GM23338 (cell line): Measurements from ENCODE around the gene DMD. TPM values are rescaled to one million over a fixed set of nuclear protein-coding genes. Genes with fewer than 3 reads are reported as not detected.

Source experiments
- ATAC-seq: fragments of 200-7000 bp; cut with Tn5 transposase; 3 replicates; pipeline ENCODE4 v1.9.1; 2020
- DNase-seq: peaks from one replicate; pipeline ENCODE4 v3.0.0-alpha.2; 2015; ENCODE audit warnings: low spot score
- H2AFZ ChIP-seq: fragments of 200-600 bp; sonication (generic); 2 replicates; pipeline ENCODE4 v1.8.0; 2016; ENCODE audit warnings: antibody characterized with exemption, mild to moderate bottlenecking, moderate library complexity
- H3F3A ChIP-seq: fragments of 200-600 bp; sonication (generic); replicated peaks from 2 replicates; pipeline ENCODE4 v1.8.0; 2017; ENCODE audit warnings: antibody characterized with exemption, mixed run types, low read depth
- H3K27ac ChIP-seq: fragments of 200-600 bp; sonication (generic); 2 replicates; pipeline ENCODE4 v1.6.1; 2016; ENCODE audit warnings: low read depth
- H3K27me3 ChIP-seq: fragments of 200-600 bp; sonication (generic); 2 replicates; pipeline ENCODE4 v1.8.0; 2016; ENCODE audit warnings: mild to moderate bottlenecking, mixed run types, moderate library complexity; ENCODE audit not compliant: insufficient read depth
- H3K36me3 ChIP-seq: fragments of 200-600 bp; sonication (generic); 2 replicates; pipeline ENCODE4 v1.8.0; 2016; ENCODE audit warnings: mild to moderate bottlenecking; ENCODE audit not compliant: insufficient read depth
- H3K4me1 ChIP-seq: fragments of 200-600 bp; sonication (generic); 2 replicates; pipeline ENCODE4 v1.8.0; 2016; ENCODE audit warnings: mild to moderate bottlenecking, moderate library complexity; ENCODE audit not compliant: insufficient read depth
- H3K4me2 ChIP-seq: fragments of 200-600 bp; sonication (generic); 2 replicates; pipeline ENCODE4 v1.7.1; 2017; ENCODE audit warnings: mixed run types
- H3K4me3 ChIP-seq: fragments of 200-600 bp; sonication (generic); 2 replicates; pipeline ENCODE4 v1.6.1; 2016; ENCODE audit warnings: mixed run types
- H3K79me2 ChIP-seq: fragments of 200-600 bp; sonication (generic); replicated peaks from 2 replicates; pipeline ENCODE4 v1.8.0; 2017; ENCODE audit warnings: mild to moderate bottlenecking; ENCODE audit not compliant: insufficient read depth
- H3K9me2 ChIP-seq: fragments of 200-600 bp; sonication (generic); 2 replicates; pipeline ENCODE4 v1.8.0; 2017; ENCODE audit not compliant: insufficient read depth
- H4K20me1 ChIP-seq: fragments of 200-600 bp; sonication (generic); replicated peaks from 2 replicates; pipeline ENCODE4 v1.8.0; 2017; ENCODE audit warnings: mild to moderate bottlenecking; ENCODE audit not compliant: insufficient read depth
- H3K27ac Mint-ChIP-seq: 2 replicates; pipeline ENCODE4 v1.8.0; 2020; ENCODE audit warnings: inconsistent platforms, mild to moderate bottlenecking, moderate library complexity, mixed read lengths
- H3K27me3 Mint-ChIP-seq: 3 replicates; pipeline ENCODE4 v1.8.0; 2022; ENCODE audit warnings: low read depth, mild to moderate bottlenecking, moderate library complexity, mixed read lengths, inconsistent platforms; ENCODE audit not compliant: insufficient read depth, poor library complexity
- H3K36me3 Mint-ChIP-seq: 3 replicates; pipeline ENCODE4 v1.8.0; 2021; ENCODE audit warnings: low read depth, mild to moderate bottlenecking, inconsistent platforms, moderate library complexity, mixed read lengths
- H3K4me1 Mint-ChIP-seq: 3 replicates; pipeline ENCODE4 v1.8.0; 2020; ENCODE audit warnings: mild to moderate bottlenecking, inconsistent platforms, mixed read lengths
- H3K4me3 Mint-ChIP-seq: 3 replicates; pipeline ENCODE4 v1.8.0; 2021; ENCODE audit warnings: moderate library complexity, mild to moderate bottlenecking, inconsistent platforms, mixed read lengths
- H3K9me3 Mint-ChIP-seq: 3 replicates; pipeline ENCODE4 v1.8.0; 2020; ENCODE audit warnings: moderate library complexity, mild to moderate bottlenecking, inconsistent platforms, mixed read lengths
- CREB1 ChIP-seq: fragments of 250-450 bp; sonication (Bioruptor Pico); IDR thresholded peaks from 2 replicates; pipeline ENCODE4 v1.5.0; 2020; ENCODE audit warnings: low read depth, mild to moderate bottlenecking, moderate library complexity
- EZH2 ChIP-seq: fragments of 200-600 bp; sonication (generic); IDR thresholded peaks from one replicate; pipeline ENCODE4 v1.8.0; 2017; ENCODE audit warnings: antibody characterized with exemption, mild to moderate bottlenecking, low read depth; ENCODE audit not compliant: unreplicated experiment
- EZH2phosphoT487 ChIP-seq: fragments of 200-600 bp; sonication (generic); IDR thresholded peaks from one replicate; pipeline ENCODE4 v1.8.1; 2018; ENCODE audit warnings: antibody characterized with exemption; ENCODE audit not compliant: unreplicated experiment
- JUNB ChIP-seq: IDR thresholded peaks from one replicate; pipeline ENCODE4 v1.6.1; 2016; ENCODE audit warnings: antibody characterized with exemption; ENCODE audit not compliant: unreplicated experiment
- NANOG ChIP-seq: IDR thresholded peaks from 2 replicates; pipeline ENCODE4 v1.6.1; 2016; ENCODE audit warnings: antibody characterized with exemption, borderline replicate concordance
- POLR2AphosphoS5 ChIP-seq: IDR thresholded peaks from 2 replicates; pipeline ENCODE4 v1.6.1; 2016; ENCODE audit warnings: antibody characterized with exemption, low read depth
- STAT1 ChIP-seq: IDR thresholded peaks from one replicate; pipeline ENCODE4 v1.6.1; 2016; ENCODE audit warnings: antibody characterized with exemption; ENCODE audit not compliant: unreplicated experiment
- ZNF114 ChIP-seq: fragments of 250-450 bp; sonication (Bioruptor Pico); IDR thresholded peaks from 2 replicates; pipeline ENCODE4 v1.5.0; 2020; ENCODE audit warnings: mild to moderate bottlenecking, moderate library complexity
- polyA plus RNA-seq: library from polyadenylated mRNA; unstranded; fragments of >200 nt; fragmentation: Nextera tagmentation; extraction: Ambion mirVana; gene quantifications from 2 replicates; pipeline ENCODE4 v1.2.1, GENCODE V29; 2016
- total RNA-seq: library from RNA; depleted of rRNA; stranded (reverse); fragments of >200 nt; shearing (Covaris generic); gene quantifications from 2 replicates; pipeline ENCODE4 v1.2.3, GENCODE V29; 2014
- TF ChIP-seq, protein P1 (sequence below), 2 experiments: fragments of 200-600 bp in 1 of 2; sonication (generic) in 1 of 2; conservative IDR thresholded peaks; 2 replicates each; pipeline versions ENCODE4 v1.5.1 to v1.6.1; 2016 to 2017; ENCODE audit warnings: antibody characterized with exemption in 2 of 2, low read depth in 2 of 2, mild to moderate bottlenecking in 2 of 2, moderate library complexity in 1 of 2
- TF ChIP-seq, protein P2 (sequence below): IDR thresholded peaks from 2 replicates; pipeline ENCODE4 v1.6.1; 2016; ENCODE audit warnings: antibody characterized with exemption

DMD gene
- total and polyA plus RNA-seq, 2 experiments from 2014 or later = 4.5 to 7.6 TPM

DNA sequence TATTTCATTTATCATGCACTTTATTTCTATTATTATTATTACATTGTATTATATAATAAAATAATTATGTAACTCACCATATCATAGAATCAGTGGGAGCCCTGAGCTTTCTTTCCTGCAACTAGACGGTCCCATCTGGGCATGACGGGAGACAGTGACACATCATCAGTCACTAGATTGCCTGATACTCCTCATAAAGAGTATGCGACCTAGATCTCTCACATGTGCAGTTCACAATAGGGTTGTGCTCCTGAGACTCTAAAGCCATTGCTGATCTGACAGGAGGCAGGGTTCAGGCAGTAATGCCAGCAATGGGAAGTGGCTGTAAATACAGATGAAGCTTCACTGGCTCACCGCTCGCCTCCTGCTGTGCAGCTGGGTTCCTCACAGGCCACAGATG is 62.3 kb downstream of the DMD start:
- Mint-ChIP-seq H3K4me1 (peaks cover 6% of the 10 kb centered on the region; the same call in 2 of the 3 replicates), H3K9me3 (no peaks in the 10 kb centered on the region), H3K27ac (no peak overlapping the region), H3K27me3 (no peaks in the 10 kb centered on the region), H3K4me3 (no peak overlapping the region), H3K36me3 (peaks cover 3% of the 10 kb centered on the region; the same call in 2 of the 3 replicates)
- Histone ChIP-seq H3K4me2 (no peak overlapping the region), H3K36me3 (no peaks in the 10 kb centered on the region), H3K27ac (no peak overlapping the region), H3F3A (no peaks in the 10 kb centered on the region), H3K79me2 (no peaks in the 10 kb centered on the region), H4K20me1 (no peaks in the 10 kb centered on the region), H2AFZ (no peak overlapping the region), H3K4me1 (peaks cover 7% of the 10 kb centered on the region), H3K9me2 (no peaks in the 10 kb centered on the region), H3K27me3 (no peaks in the 10 kb centered on the region), H3K4me3 (no peak overlapping the region)
- ATAC-seq (no peak), DNase-seq (no peak)
- TF ChIP-seq, protein P1, sequence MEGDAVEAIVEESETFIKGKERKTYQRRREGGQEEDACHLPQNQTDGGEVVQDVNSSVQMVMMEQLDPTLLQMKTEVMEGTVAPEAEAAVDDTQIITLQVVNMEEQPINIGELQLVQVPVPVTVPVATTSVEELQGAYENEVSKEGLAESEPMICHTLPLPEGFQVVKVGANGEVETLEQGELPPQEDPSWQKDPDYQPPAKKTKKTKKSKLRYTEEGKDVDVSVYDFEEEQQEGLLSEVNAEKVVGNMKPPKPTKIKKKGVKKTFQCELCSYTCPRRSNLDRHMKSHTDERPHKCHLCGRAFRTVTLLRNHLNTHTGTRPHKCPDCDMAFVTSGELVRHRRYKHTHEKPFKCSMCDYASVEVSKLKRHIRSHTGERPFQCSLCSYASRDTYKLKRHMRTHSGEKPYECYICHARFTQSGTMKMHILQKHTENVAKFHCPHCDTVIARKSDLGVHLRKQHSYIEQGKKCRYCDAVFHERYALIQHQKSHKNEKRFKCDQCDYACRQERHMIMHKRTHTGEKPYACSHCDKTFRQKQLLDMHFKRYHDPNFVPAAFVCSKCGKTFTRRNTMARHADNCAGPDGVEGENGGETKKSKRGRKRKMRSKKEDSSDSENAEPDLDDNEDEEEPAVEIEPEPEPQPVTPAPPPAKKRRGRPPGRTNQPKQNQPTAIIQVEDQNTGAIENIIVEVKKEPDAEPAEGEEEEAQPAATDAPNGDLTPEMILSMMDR (conservative IDR thresholded peaks at IDR 0.05; ENCODE audit: low read depth in 2 of 2) = no peak
- TF ChIP-seq STAT1 = no peak
- TF ChIP-seq NANOG = no peak
- TF ChIP-seq ZNF114 (CRISPR knock-in tag) = no peak
- TF ChIP-seq EZH2phosphoT487 = no peak
- TF ChIP-seq EZH2 = no peak
- no peak for TF ChIP-seq CREB1
- TF ChIP-seq, protein P2, sequence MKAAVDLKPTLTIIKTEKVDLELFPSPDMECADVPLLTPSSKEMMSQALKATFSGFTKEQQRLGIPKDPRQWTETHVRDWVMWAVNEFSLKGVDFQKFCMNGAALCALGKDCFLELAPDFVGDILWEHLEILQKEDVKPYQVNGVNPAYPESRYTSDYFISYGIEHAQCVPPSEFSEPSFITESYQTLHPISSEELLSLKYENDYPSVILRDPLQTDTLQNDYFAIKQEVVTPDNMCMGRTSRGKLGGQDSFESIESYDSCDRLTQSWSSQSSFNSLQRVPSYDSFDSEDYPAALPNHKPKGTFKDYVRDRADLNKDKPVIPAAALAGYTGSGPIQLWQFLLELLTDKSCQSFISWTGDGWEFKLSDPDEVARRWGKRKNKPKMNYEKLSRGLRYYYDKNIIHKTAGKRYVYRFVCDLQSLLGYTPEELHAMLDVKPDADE = no peak
- TF ChIP-seq JUNB = no peak
- TF ChIP-seq POLR2AphosphoS5 = no peak

DNA sequence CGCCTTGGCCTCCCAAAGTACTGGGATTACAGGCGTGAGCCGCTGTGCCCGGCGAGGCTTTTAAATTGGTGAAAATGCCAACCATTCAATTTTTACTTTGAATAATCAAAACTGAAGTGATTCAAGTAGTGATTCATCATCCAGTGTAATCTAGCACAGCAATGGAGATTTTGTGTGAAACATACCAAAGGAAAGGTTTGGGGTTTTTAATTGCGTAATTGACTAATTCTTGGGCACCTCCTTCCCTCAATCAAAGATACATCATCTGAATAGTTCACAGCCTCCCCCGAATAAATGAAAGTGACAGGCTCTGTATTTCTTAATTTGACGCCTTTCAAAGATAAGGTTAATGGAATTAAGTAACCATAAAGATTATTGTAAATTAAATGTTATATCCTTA is 69.0 kb downstream of the DMD start:
- Histone ChIP-seq H3K4me2 (no peak overlapping the region), H3K4me1 (no peaks in the 10 kb centered on the region), H3F3A (no peaks in the 10 kb centered on the region), H3K9me2 (no peaks in the 10 kb centered on the region), H4K20me1 (no peaks in the 10 kb centered on the region), H3K79me2 (no peaks in the 10 kb centered on the region), H3K4me3 (no peak overlapping the region), H2AFZ (no peak overlapping the region), H3K27ac (no peak overlapping the region), H3K27me3 (no peaks in the 10 kb centered on the region), H3K36me3 (no peaks in the 10 kb centered on the region)
- TF ChIP-seq ZNF114 (CRISPR knock-in tag) (no peak), JUNB (no peak)
- TF ChIP-seq, protein P1 (conservative IDR thresholded peaks at IDR 0.05; ENCODE audit: low read depth in 2 of 2) = no peak
- Mint-ChIP-seq H3K36me3 (no peaks in the 10 kb centered on the region), H3K9me3 (no peaks in the 10 kb centered on the region), H3K27ac (no peak overlapping the region), H3K27me3 (no peaks in the 10 kb centered on the region), H3K4me3 (no peak overlapping the region), H3K4me1 (peaks cover 4% of the 10 kb centered on the region; the same call in 2 of the 3 replicates)
- ATAC-seq (no peak), DNase-seq (no peak)
